NT2/D1 (cell line): ENCODE data around the gene TAS1R3.
A peak's percentile ranks its signal among the peaks of the same experiment; 100 is the strongest.

ENCODE experiments used
- DNase-seq: peaks from one replicate; pipeline ENCODE4 v3.0.0-alpha.2; 2011; ENCODE audit warnings: low read depth, low spot score
- H3K27me3 ChIP-seq: 2 replicates; pipeline ENCODE4 v1.6.0; 2011; ENCODE audit warnings: mild to moderate bottlenecking; ENCODE audit not compliant: insufficient read length, insufficient read depth
- H3K36me3 ChIP-seq: 2 replicates; pipeline ENCODE4 v1.6.1; 2011; ENCODE audit warnings: mild to moderate bottlenecking, low read length, mixed read lengths; ENCODE audit not compliant: insufficient read depth, insufficient read length
- H3K4me1 ChIP-seq: 2 replicates; pipeline ENCODE4 v1.5.1; 2011; ENCODE audit not compliant: insufficient read depth, insufficient read length
- H3K4me3 ChIP-seq: 2 replicates; pipeline ENCODE4 v1.5.1; 2011; ENCODE audit warnings: low read depth; ENCODE audit not compliant: insufficient read length
- H3K9ac ChIP-seq: 2 replicates; pipeline ENCODE4 v1.6.0; 2011; ENCODE audit warnings: low read depth; ENCODE audit not compliant: insufficient read length
- H3K9me3 ChIP-seq: 2 replicates; pipeline ENCODE4 v1.5.1; 2011; ENCODE audit warnings: mild to moderate bottlenecking, low read length; ENCODE audit not compliant: insufficient read depth
- SUZ12 ChIP-seq: IDR thresholded peaks from 2 replicates; pipeline ENCODE4 v1.6.1; 2011; ENCODE audit not compliant: insufficient read length, insufficient read depth; ENCODE audit errors: extremely low read depth
- YY1 ChIP-seq: IDR thresholded peaks from 2 replicates; pipeline ENCODE4 v1.6.1; 2011; ENCODE audit not compliant: insufficient read length, insufficient read depth
- ZNF274 ChIP-seq: IDR thresholded peaks from 2 replicates; pipeline ENCODE4 v1.6.1; 2011; ENCODE audit warnings: mild to moderate bottlenecking, low read depth, low read length

TAS1R3 gene

DNA sequence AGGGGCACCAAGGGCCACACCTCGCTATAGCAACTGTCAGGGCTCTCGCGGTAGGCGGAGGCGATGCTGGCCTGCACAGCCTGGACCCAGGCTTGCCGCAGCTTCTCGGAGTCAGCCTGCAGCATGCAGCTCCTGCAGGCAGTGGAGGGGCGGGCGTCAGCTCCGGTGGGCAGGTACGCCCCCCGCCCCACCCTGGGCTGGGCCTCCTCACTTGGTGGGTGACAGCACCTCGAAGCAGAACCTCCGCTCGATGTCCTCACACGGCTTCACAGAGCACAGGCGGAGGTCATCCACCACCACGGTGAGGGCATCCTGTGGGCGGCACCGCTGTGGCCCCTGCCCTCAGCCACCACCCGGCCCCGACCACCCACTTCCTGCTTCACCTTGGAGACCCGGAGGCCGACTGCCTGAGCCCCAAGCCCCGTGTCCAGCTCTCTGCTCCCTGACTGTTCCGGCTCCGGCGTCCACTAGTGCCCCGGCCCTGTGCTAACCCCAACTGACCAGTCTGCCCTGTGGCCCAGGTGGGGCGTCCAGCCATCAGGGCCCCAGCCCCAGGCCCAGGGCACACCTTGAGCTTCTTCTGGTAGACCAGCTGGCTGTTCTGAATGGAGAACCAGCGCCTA is 33.2 kb upstream of the TAS1R3 start:
- Histone ChIP-seq H3K27me3 (no peaks in the 10 kb centered on the region), H3K9me3 (no peaks in the 10 kb centered on the region)
- TF ChIP-seq YY1 (no peak), ZNF274 (no peak), SUZ12 (no peak)

DNA sequence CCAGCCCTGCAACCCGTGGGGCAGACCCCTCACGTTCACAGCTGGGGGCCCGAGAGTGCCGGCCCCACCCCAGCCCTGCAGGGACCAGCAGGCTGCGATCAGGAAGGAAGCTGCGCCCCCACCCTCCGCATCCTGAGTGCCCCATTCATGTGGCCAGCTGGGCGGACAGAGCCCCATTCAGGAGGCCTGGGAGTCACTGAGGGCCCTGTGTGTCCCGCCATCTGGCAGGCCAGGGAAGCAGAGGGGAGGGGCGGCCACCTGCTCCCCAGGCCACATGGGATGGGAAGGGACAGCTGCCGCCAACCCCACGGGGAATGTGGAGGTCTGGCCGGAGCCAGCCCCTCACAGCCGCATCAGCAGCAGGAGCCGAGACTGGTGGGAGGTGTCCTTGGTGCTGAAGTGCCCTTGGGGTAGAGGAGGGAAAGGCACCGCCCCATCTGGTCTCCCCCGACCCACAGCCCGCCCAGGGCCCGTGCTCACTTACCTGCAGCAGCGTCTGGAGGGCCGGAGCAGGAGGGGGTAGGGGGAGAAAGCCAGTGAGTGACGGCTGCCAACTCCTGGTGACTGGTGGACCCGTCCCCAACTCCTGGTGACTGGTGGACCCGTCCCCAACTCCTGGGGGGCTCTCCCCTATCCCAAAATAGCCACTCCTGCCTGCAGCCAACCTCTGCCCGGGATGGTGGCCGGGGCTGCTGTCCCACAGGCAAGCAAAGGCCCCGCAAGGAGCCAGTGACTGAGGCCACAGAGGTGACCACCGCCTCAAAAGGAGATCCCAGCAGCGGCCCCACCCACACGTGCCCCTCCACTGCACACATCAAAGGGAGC is 32.0 kb upstream of the TAS1R3 start:
- H3K4me3 ChIP-seq = no peak overlapping the region
- TF ChIP-seq YY1 (no peak), ZNF274 (no peak), SUZ12 (no peak)
- H3K9me3 ChIP-seq = no peaks in the 10 kb centered on the region
- H3K4me1 ChIP-seq = peaks cover 16% of the 10 kb centered on the region
- no peak overlapping the region for H3K9ac ChIP-seq
- H3K27me3 ChIP-seq = no peaks in the 10 kb centered on the region
- peaks cover 27% of the 10 kb centered on the region for H3K36me3 ChIP-seq
- DNase-seq = no peak

More for the DNA sequence above, 33.2 kb upstream of the TAS1R3 start:
- no peak overlapping the region for H3K4me3 ChIP-seq
- H3K4me1 ChIP-seq = peaks cover 10% of the 10 kb centered on the region
- H3K36me3 ChIP-seq = peaks cover 32% of the 10 kb centered on the region
- no peak for DNase-seq
- no peak overlapping the region for H3K9ac ChIP-seq

DNA sequence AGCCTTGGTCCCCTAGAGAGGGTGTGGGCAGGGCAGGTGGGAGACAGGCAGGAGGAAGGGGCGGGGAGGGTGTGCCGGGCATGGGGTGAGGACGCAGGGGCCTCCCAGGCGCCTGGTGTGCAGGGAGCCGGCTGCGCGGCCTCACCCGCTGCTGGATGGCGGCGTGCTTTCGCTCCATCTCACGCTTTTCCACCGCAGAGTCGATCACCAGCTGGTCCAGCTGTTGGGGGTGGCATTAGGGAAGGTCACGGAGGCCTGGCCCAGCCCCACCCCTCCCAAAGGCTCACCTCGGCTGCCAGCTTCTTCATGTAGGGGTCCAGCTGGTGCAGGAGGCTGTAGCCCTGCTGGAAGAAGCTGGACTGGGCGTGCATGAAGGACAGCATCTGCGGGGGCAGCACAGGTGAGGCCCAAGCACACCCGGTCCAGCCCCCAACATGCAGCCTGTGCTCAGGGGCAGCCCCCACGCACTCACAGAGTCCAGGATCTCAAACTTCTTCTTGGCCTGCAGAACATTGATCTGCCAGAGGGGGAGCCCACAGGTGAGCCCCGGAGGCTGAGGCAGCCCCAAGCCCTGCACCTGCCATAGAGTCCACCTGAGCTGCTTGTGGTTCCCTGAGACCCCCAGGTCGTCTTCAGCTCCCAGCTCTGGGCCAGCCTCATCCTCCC is 31.3 kb upstream of the TAS1R3 start:
- Histone ChIP-seq H3K9ac (no peak overlapping the region), H3K4me3 (no peak overlapping the region), H3K36me3 (peaks cover 20% of the 10 kb centered on the region), H3K9me3 (no peaks in the 10 kb centered on the region), H3K4me1 (peaks cover 16% of the 10 kb centered on the region), H3K27me3 (no peaks in the 10 kb centered on the region)
- TF ChIP-seq SUZ12 = no peak
- no peak for TF ChIP-seq YY1
- TF ChIP-seq ZNF274 = no peak
- no peak for DNase-seq

DNA sequence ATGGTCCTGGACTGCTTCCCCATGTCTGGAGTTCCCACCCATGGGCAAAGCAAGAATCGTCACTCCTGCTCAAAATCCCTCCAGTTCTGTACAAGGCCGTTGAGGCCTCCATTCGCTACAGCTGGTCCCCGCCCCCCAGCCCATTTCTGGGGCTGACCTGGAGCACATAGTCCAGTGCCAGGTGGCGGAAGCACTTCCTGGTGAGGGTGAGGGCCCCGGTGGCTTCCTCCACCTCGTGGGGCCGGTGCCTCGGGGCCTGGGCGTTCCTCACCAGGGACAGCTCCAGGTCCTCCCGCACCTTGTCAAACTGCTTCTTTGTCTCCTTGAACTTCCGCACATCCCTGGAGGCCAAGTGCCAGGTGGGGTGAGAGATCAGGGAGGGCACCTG is 30.7 kb upstream of the TAS1R3 start:
- Histone ChIP-seq H3K4me3 (no peak overlapping the region), H3K9me3 (no peaks in the 10 kb centered on the region), H3K36me3 (peaks cover 20% of the 10 kb centered on the region), H3K4me1 (peaks cover 16% of the 10 kb centered on the region), H3K27me3 (no peaks in the 10 kb centered on the region), H3K9ac (no peak overlapping the region)
- DNase-seq = no peak
- no peak for TF ChIP-seq YY1
- no peak for TF ChIP-seq ZNF274
- no peak for TF ChIP-seq SUZ12

DNA sequence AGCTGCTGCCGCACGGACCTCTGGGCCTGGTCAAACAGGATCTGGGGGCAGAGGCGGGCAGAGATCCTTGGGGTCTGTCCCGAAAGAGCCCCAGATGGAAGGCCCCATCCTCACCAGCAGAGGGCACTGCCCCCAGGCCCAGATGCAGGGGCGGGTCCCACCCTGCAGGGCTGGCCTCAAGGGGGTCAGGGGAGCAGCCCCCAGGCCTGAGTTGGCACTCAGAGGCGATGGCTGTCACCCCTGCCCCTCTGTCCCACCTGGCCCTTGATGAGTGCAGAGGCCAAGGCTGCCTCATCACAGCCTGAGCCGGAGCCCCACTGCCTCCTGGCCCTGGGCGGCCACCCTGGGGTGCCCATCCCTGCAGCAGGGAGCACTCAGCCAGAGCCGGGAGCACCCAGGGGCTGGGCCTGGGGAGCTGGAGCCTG is 29.1 kb upstream of the TAS1R3 start:
- DNase-seq = no peak
- Histone ChIP-seq H3K9me3 (no peaks in the 10 kb centered on the region), H3K4me3 (no peak overlapping the region), H3K4me1 (peaks cover 25% of the 10 kb centered on the region), H3K36me3 (peaks cover 16% of the 10 kb centered on the region), H3K27me3 (no peaks in the 10 kb centered on the region), H3K9ac (no peak overlapping the region)
- TF ChIP-seq ZNF274 (no peak), SUZ12 (no peak), YY1 (no peak)

DNA sequence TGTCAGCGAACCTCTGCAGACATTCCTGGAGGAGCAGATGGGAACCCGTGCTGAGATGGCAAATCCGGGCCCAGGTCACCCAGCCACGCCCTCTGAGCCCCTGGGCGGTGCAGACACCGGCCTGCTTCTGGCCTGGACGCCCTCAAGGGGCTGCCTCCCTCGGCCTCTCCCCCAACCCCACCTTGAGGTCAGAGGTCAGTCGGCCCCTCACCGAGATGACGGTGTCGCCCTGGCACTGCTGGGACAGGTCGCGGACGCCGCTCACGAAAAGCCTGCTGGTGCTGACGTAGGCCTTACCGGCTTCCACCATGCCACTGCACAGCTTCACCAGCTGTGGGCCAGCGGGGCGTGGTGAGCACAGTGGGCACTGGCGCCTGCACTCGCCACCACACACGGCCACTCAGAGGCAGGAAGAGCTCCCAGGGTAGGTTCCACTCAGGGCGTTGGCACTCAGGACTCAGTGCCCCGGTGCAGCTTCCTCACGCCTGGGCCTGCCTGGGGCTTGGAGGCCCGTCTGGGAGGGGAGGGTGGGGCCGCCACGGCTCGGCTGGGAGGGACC is 28.1 kb upstream of the TAS1R3 start:
- H3K4me1 ChIP-seq = peaks cover 25% of the 10 kb centered on the region
- H3K4me3 ChIP-seq = no peak overlapping the region
- no peaks in the 10 kb centered on the region for H3K9me3 ChIP-seq
- H3K36me3 ChIP-seq = peaks cover 10% of the 10 kb centered on the region
- DNase-seq = no peak
- H3K9ac ChIP-seq = peak overlapping the region; percentile 75
- TF ChIP-seq YY1 = no peak
- no peak for TF ChIP-seq ZNF274
- TF ChIP-seq SUZ12 = no peak
- H3K27me3 ChIP-seq = no peaks in the 10 kb centered on the region

DNA sequence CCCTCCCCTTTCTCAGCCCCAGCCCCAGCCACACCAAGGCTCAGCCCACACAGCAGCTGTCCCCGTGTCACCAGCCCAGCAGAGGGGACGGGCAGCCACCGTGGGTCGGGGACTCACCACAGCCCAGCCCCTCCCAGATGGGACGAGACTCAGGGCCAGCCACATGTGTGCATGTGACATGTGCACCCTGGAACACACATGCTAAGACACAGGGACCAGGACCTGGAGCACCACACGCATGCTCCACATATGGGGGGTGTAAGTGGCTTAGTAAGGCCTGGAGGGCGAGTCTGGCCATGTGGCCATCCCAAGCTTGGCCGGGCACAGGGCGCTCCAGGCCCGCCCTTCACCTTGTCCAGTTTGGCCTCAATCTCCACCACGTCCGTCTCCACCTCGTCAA is 27.3 kb upstream of the TAS1R3 start:
- no peak for TF ChIP-seq SUZ12

More for the DNA sequence above, 27.3 kb upstream of the TAS1R3 start:
- Histone ChIP-seq H3K4me3 (peak overlapping the region; percentile 22), H3K9me3 (no peaks in the 10 kb centered on the region), H3K9ac (peak overlapping the region; percentile 75), H3K4me1 (peaks cover 25% of the 10 kb centered on the region), H3K36me3 (peaks cover 9% of the 10 kb centered on the region), H3K27me3 (no peaks in the 10 kb centered on the region)
- no peak for DNase-seq
